ENCODE data around the gene HNF1B. TPM values are rescaled to one million over a fixed set of nuclear protein-coding genes. Genes with fewer than 3 reads are reported as not detected.

HNF1B gene
- total RNA-seq, 3 donors from 2014 or later: 0.33 TPM; not detected in 2

DNA sequence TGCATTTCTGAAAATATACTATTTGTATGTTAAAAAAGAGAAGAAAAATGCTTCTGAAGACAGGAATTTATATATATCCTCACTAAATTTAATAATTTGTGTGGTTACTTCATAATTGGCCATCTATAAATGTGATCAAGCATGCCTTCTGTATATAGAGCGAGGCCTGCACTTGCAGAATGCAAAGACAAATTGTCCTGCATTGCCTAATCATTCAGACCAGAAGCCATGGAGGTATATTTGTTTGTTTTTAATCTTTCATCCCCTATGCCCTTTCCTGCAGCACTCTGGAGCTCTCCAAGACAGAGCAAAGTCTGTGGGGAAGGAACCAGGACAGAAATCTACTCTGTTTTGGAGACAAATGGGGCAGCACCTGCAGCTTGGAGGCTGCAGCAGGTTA lies 77.8 kb downstream of the HNF1B start:
- intact Hi-C loops (cut with DNase I; ENCODE audit: low total_unique reads): no loop called here
- Histone ChIP-seq H3K4me3 (no peak overlapping the region), H3K27ac (no peak overlapping the region), H3K36me3 (no peaks in the 10 kb centered on the region), H3K27me3 (no peaks in the 10 kb centered on the region), H3K4me1 (no peaks in the 10 kb centered on the region), H3K9me3 (no peaks in the 10 kb centered on the region)
- no peak for DNase-seq (ENCODE audit: low spot score in 2 of 2)
- TF ChIP-seq POLR2AphosphoS5 (IDR thresholded peaks at IDR 0.05) (no peak), POLR2A (IDR thresholded peaks at IDR 0.05) (no peak), CTCF (IDR thresholded peaks at IDR 0.05) (no peak)

GRCh38 chr17:37664214-37664613 lies 80.6 kb downstream of the HNF1B start:
- no peak for DNase-seq (ENCODE audit: low spot score in 2 of 2)
- Histone ChIP-seq H3K36me3 (no peaks in the 10 kb centered on the region), H3K4me1 (no peaks in the 10 kb centered on the region), H3K4me3 (no peak overlapping the region), H3K27ac (no peak overlapping the region), H3K27me3 (no peaks in the 10 kb centered on the region), H3K9me3 (no peaks in the 10 kb centered on the region)
- TF ChIP-seq CTCF (IDR thresholded peaks at IDR 0.05) (no peak), POLR2AphosphoS5 (IDR thresholded peaks at IDR 0.05) (no peak), POLR2A (IDR thresholded peaks at IDR 0.05) (no peak)
- intact Hi-C loops (cut with DNase I; ENCODE audit: low total_unique reads): loop anchor here (5.0 kb wide), 1 partner anchor 187 kb away; no protein-coding TSS in a partner anchor

DNA sequence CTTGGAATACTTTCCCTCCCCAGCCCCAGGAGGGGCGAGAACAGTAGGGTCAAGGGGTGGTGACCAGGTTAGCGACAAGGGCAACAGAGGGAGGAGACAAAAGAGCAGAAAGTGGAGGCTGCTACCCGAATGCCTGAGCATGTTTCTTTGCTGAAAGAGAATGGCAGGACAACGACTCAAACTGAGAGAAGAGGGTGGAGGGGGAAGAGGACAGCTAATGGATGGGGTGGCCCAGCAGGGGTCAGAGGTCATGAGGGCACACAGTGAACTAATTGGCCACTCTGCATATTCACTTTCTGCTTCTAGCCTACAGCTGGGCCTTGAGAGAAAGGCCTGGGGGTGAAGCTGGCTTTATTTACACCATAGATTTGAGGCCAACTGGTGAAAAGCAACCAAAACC lies 82.5 kb downstream of the HNF1B start:
- intact Hi-C loops (cut with DNase I; ENCODE audit: low total_unique reads): loop anchor here (5.0 kb wide), 1 partner anchor 185 kb away; no protein-coding TSS in a partner anchor
- Histone ChIP-seq H3K27ac (no peak overlapping the region), H3K4me1 (no peaks in the 10 kb centered on the region), H3K36me3 (no peaks in the 10 kb centered on the region), H3K9me3 (no peaks in the 10 kb centered on the region), H3K4me3 (no peak overlapping the region), H3K27me3 (no peaks in the 10 kb centered on the region)
- no peak for DNase-seq (ENCODE audit: low spot score in 2 of 2)
- no peak for TF ChIP-seq CTCF (IDR thresholded peaks at IDR 0.05)
- no peak for TF ChIP-seq POLR2AphosphoS5 (IDR thresholded peaks at IDR 0.05)
- no peak for TF ChIP-seq POLR2A (IDR thresholded peaks at IDR 0.05)

- TF ChIP-seq POLR2A (IDR thresholded peaks at IDR 0.05) (no peak), POLR2AphosphoS5 (IDR thresholded peaks at IDR 0.05) (no peak), CTCF (IDR thresholded peaks at IDR 0.05) (no peak)
- intact Hi-C loops (cut with DNase I; ENCODE audit: low total_unique reads): loop anchor here (5.0 kb wide), 1 partner anchor 184 kb away; no protein-coding TSS in a partner anchor
Measured at GRCh38 chr17:37661400-37662014, 83.4 kb downstream of the HNF1B start.

GRCh38 chr17:37659925-37660324 lies 84.9 kb downstream of the HNF1B start:
- Histone ChIP-seq H3K27me3 (no peaks in the 10 kb centered on the region), H3K4me1 (no peaks in the 10 kb centered on the region), H3K27ac (no peak overlapping the region), H3K36me3 (no peaks in the 10 kb centered on the region), H3K4me3 (no peak overlapping the region), H3K9me3 (no peaks in the 10 kb centered on the region)
- DNase-seq (ENCODE audit: low spot score in 2 of 2): no peak
- intact Hi-C loops (cut with DNase I; ENCODE audit: low total_unique reads): loop anchor here (5.0 kb wide), 1 partner anchor 183 kb away; no protein-coding TSS in a partner anchor
- TF ChIP-seq CTCF (IDR thresholded peaks at IDR 0.05) (no peak), POLR2A (IDR thresholded peaks at IDR 0.05) (no peak), POLR2AphosphoS5 (IDR thresholded peaks at IDR 0.05) (no peak)

More at GRCh38 chr17:37661400-37662014, 83.4 kb downstream of the HNF1B start:
- Histone ChIP-seq H3K27ac (no peak overlapping the region), H3K27me3 (no peaks in the 10 kb centered on the region), H3K4me3 (no peak overlapping the region), H3K36me3 (no peaks in the 10 kb centered on the region), H3K4me1 (no peaks in the 10 kb centered on the region), H3K9me3 (no peaks in the 10 kb centered on the region)
- DNase-seq (ENCODE audit: low spot score in 2 of 2): no peak

Measured in breast epithelium (tissue), 4 donors.